GM21717 (cell line): ENCODE data around the gene DIRAS2.

Experiments used
- ATAC-seq: cut with Tn5 transposase; IDR thresholded peaks from one replicate; pipeline ENCODE4 v1.9.1; 2021; ENCODE audit warnings: mild to moderate bottlenecking, moderate library complexity; ENCODE audit not compliant: unreplicated experiment

DIRAS2 gene

GRCh38 chr9:90613502-90613901 lies 29.1 kb downstream of the DIRAS2 start:
- ATAC-seq, result no peak

- ATAC-seq, result no peak
Observed at GRCh38 chr9:90612957-90613356, 29.7 kb downstream of the DIRAS2 start.

- ATAC-seq, result no peak
Observed at GRCh38 chr9:90611568-90611967, 31.1 kb downstream of the DIRAS2 start.

GRCh38 chr9:90611121-90611520 lies 31.5 kb downstream of the DIRAS2 start:
- ATAC-seq, result no peak

- ATAC-seq, result no peak
Observed at GRCh38 chr9:90607701-90608516, 34.7 kb downstream of the DIRAS2 start.

- ATAC-seq, result no peak
Observed at GRCh38 chr9:90600029-90600428, 42.6 kb downstream of the DIRAS2 start.

GRCh38 chr9:90598191-90598590 lies 44.4 kb downstream of the DIRAS2 start:
- ATAC-seq, result no peak

GRCh38 chr9:90593646-90594045 lies 49.0 kb downstream of the DIRAS2 start:
- no peak for ATAC-seq

- no peak for ATAC-seq
Observed at GRCh38 chr9:90580576-90580975, 62.0 kb downstream of the DIRAS2 start.

GRCh38 chr9:90579181-90579580 lies 63.4 kb downstream of the DIRAS2 start:
- ATAC-seq, result no peak

- no peak for ATAC-seq
Observed at GRCh38 chr9:90578126-90578815, 64.4 kb downstream of the DIRAS2 start.

GRCh38 chr9:90569511-90569910 lies 73.1 kb downstream of the DIRAS2 start:
- no peak for ATAC-seq

- ATAC-seq, result no peak
Observed at GRCh38 chr9:90568667-90569066, 74.0 kb downstream of the DIRAS2 start.

- ATAC-seq, result no peak
Observed at GRCh38 chr9:90562229-90562628, 80.4 kb downstream of the DIRAS2 start.
